GM19467 (cell line): Measurements from ENCODE around the gene HINFP.

Experiments
- ATAC-seq: cut with Tn5 transposase; IDR thresholded peaks from one replicate; pipeline ENCODE4 v1.9.1; 2021; ENCODE audit warnings: mild to moderate bottlenecking, moderate library complexity; ENCODE audit not compliant: unreplicated experiment

Gene HINFP, protein sequence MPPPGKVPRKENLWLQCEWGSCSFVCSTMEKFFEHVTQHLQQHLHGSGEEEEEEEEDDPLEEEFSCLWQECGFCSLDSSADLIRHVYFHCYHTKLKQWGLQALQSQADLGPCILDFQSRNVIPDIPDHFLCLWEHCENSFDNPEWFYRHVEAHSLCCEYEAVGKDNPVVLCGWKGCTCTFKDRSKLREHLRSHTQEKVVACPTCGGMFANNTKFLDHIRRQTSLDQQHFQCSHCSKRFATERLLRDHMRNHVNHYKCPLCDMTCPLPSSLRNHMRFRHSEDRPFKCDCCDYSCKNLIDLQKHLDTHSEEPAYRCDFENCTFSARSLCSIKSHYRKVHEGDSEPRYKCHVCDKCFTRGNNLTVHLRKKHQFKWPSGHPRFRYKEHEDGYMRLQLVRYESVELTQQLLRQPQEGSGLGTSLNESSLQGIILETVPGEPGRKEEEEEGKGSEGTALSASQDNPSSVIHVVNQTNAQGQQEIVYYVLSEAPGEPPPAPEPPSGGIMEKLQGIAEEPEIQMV

DNA sequence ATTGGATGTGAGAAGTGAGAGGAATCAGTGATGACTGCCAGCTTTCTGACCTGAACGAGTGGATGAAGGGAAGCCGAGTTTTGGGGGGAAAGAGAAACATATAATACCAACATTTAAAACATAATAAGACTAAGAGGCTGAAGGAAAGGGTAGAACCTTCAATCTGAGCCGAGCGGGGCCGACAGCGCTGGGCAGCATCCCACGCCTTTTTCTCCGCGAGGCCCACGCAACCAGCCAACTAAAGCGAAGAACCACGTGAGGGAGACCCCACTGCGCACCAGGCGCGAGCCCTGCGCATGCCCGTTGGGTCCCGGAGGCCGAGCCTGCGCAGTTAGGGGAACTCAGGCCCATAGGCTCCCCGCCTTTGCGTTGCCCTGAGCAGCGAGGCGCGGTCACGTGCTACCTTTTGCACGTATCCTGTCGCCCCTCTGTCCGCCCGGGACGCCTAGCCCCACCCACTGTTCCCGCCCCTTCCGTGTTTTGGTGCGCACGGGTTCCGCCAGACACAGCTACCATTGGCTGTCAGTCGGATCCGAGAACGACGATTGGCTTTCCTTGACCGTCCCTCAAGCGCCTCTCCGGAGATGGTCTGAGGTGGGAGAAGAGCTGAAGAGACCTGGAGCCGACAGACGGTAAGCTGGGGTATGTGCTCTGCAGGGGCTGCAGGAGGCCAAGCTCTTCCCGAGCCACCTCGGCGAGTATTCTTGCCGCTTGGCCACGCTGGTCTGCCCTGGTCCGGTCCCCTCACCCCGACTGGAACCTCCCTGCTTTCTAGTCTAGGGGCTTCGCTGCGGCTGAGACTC lies at the start of gene HINFP:
HINFP (plus strand) TSS at position 573 of the 803 bp plus-strand sequence. CDS start 5,365 bp downstream, outside the sequence.
- peak; percentile 96 for ATAC-seq

- ATAC-seq, result no peak
Observed at GRCh38 chr11:119077839-119078238, 43.5 kb upstream of the HINFP start.

- no peak for ATAC-seq
Observed at GRCh38 chr11:119078675-119079420, 42.5 kb upstream of the HINFP start.

- ATAC-seq, result no peak
Observed at GRCh38 chr11:119081682-119082260, 39.6 kb upstream of the HINFP start.

- peak; percentile 78 for ATAC-seq
Observed at GRCh38 chr11:119084663-119085436, 36.5 kb upstream of the HINFP start, which contains the start of gene HMBS. Gene HMBS (plus strand): TSS chr11:119084881. CDS start chr11:119085034, 153 bp downstream.

DNA sequence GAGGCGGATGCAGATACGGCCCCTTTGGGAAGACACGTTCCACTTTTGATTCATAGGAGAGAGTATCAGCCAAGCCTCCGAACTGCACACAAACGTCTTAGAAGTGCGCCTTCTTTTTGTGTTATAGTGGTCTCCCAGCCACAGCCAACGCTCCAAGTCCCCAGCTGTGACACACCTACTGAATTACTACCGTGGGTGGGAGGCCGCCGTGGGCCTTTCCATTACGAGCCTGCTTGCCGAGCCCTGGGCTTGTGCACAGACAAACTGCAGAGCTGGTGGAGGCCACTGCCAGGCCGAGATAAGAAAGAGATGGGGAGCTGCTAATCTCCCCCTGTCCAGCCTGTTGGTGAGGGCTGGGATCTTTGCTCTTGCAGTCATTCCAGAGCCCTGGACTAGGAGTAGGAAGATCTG lies 35.9 kb upstream of the HINFP start:
- ATAC-seq, result no peak

GRCh38 chr11:119087123-119087522 lies 34.3 kb upstream of the HINFP start:
- no peak for ATAC-seq

DNA sequence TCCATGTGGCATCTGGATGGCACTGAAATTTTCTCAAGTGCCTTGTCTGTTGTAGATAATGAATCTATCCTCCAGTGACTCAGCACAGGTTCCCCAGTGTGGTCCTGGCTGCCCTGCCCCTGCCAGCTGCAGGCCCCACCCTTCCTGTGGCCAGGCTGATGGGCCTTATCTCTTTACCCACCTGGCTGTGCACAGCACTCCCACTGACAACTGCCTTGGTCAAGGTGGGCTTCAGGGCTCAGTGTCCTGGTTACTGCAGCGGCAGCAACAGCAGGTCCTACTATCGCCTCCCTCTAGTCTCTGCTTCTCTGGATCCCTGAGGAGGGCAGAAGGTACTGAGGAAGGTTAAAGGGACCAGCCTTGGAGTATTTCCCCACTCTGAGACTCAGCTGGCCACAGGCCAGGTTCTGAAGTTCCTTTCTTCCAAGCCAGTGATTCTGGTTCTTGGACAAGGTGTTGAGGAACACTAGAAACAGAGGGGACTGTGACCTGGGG lies 33.6 kb upstream of the HINFP start:
- ATAC-seq, result no peak

GRCh38 chr11:119088406-119088805 lies 33.0 kb upstream of the HINFP start:
- no peak for ATAC-seq

GRCh38 chr11:119089319-119089718 lies 32.1 kb upstream of the HINFP start:
- ATAC-seq, result no peak

- ATAC-seq, result no peak
Observed at GRCh38 chr11:119091178-119091577, 30.2 kb upstream of the HINFP start.

- no peak for ATAC-seq
Observed at GRCh38 chr11:119091966-119092879, 29.2 kb upstream of the HINFP start.

DNA sequence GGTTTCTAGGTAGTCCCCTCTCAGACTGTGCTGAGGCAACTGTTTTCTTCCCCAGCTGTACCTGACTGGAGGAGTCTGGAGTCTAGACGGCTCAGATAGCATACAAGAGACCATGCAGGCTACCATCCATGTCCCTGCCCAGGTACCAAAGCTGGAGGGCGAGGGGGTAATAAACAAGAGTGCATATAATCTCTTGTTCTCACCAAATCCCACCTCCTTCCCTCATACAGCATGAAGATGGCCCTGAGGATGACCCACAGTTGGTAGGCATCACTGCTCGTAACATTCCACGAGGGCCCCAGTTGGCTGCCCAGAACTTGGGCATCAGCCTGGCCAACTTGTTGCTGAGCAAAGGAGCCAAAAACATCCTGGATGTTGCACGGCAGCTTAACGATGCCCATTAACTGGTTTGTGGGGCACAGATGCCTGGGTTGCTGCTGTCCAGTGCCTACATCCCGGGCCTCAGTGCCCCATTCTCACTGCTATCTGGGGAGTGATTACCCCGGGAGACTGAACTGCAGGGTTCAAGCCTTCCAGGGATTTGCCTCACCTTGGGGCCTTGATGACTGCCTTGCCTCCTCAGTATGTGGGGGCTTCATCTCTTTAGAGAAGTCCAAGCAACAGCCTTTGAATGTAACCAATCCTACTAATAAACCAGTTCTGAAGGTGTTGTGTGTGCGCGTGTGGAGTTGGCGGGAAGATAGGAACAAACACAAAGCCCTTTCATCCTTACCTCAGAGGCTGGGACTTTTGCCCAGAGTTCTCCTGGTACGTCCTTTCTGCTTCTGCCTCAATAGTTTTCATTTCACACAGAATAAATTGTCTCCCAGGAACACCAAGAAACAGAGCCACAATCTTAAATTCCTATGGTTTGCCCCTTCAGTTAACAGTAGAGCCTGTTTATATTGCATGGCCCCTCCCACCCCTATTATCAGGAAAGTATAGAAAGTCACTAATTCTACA lies 28.2 kb upstream of the HINFP start:
- ATAC-seq, result no peak

DNA sequence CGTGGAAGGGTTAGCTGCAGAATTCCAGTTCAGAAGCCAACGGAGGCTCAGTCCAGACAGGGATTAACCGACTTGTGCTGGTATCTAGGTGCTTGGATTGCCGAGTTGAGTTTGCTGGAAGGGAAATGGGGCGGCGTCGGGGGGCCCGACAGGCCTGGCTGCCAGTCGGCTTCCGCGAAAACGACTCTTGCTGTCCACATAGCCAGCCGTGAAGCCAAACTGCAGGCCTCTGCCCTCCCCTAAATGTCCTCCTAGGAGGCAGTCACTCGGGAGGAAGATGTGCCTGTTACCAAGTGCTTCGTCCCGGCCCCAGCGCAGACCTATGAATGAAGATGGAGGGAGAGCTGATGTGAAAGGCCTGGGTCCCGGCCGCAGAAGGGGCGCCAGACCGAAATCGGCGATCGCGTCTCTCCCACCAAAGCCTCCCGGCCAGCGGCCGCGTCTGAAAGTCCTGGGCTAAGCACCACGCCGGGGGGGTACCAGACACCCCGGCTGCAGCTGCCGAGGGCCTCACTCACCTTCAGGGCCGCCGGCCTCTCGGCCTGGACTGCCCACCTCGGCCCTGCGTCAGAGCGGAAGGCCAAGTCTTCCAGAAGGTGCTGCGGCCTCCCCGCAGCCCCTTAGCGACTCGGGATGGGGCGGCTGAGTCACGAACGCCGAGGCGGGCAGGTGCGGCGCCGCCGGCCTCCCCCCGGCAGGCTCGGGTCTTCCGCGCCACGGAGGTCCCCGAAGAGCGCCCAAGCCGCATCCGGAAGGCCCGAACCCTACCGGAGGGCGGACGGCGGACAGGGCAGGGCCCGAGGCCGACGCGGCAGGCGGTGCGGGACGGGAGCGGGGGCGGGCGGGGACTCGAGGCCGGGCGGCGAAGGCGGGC lies 27.2 kb upstream of the HINFP start:
- ATAC-seq, result peak; percentile 5

DNA sequence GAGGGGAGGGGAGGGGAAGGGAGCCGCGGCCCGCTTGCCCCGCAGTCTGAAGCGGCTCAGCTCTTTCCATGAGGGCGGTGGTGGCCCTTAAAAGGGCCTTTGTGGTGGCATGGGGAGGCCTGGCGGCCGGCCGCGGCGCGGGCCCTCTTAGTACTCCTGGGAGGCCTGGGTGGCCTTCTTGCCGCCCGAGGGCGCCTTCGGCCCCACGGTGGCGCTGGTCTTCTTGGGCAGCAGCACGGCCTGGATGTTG lies 26.6 kb upstream of the HINFP start:
- peak; percentile 38 for ATAC-seq

- ATAC-seq, result peak; percentile 70
Observed at GRCh38 chr11:119095066-119095880, 26.1 kb upstream of the HINFP start.
